HL-60 (cell line): ENCODE data around the gene SHANK2.

Experiments
- CTCF ChIP-seq: IDR thresholded peaks from one replicate; pipeline ENCODE4 v1.5.1; 2011; ENCODE audit warnings: low read length, control low read depth, inconsistent platforms; ENCODE audit not compliant: insufficient read depth
- POLR2AphosphoS5 ChIP-seq: IDR thresholded peaks from 2 replicates; pipeline ENCODE4 v1.6.1; 2012; ENCODE audit warnings: low read depth
- REST ChIP-seq: IDR thresholded peaks from 2 replicates; pipeline ENCODE4 v1.6.1; 2012; ENCODE audit warnings: low read depth; ENCODE audit not compliant: insufficient replicate concordance

GRCh38 chr11:71298761-71299181 lies 46.4 kb upstream of the SHANK2 start:
- TF ChIP-seq CTCF, result no peak
- TF ChIP-seq REST, result no peak
- TF ChIP-seq POLR2AphosphoS5, result no peak
